GM18861 (cell line): Measurements from ENCODE around the gene HSD17B1.

ENCODE experiments used
- ATAC-seq: cut with Tn5 transposase; IDR thresholded peaks from one replicate; pipeline ENCODE4 v1.9.1; 2021; ENCODE audit not compliant: unreplicated experiment

Gene HSD17B1

GRCh38 chr17:42603318-42603717 is 50.6 kb downstream of the HSD17B1 start:
- ATAC-seq: no peak
